K562 (cell line): ENCODE data around the gene PRKAA1. TPM values are rescaled to one million over a fixed set of nuclear protein-coding genes. Genes with fewer than 3 reads are reported as not detected.

Experiments
- CBX8 ChIP-seq: fragments of 200-600 bp; sonication (generic); IDR thresholded peaks from 2 replicates; pipeline ENCODE4 v1.6.1; 2012; ENCODE audit warnings: borderline replicate concordance, mixed run types, low read depth, mild to moderate bottlenecking, moderate library complexity, mixed read lengths, low read length, control low read depth, inconsistent platforms; ENCODE audit not compliant: poor library complexity, severe bottlenecking; ENCODE audit errors: extremely low read depth
- EWSR1 ChIP-seq: fragments of 450-650 bp; IDR thresholded peaks from 2 replicates; pipeline ENCODE4 v1.6.1; 2018; ENCODE audit warnings: borderline replicate concordance, mild to moderate bottlenecking, low read depth, moderate library complexity; ENCODE audit not compliant: partially characterized antibody
- HLTF ChIP-seq: fragments of 450-650 bp; IDR thresholded peaks from 2 replicates; pipeline ENCODE4 v1.6.1; 2016
- MYC ChIP-seq, 2 experiments: fragments of 250-450 bp in 1 of 2; sonication (Bioruptor Pico) in 1 of 2; IDR thresholded peaks; 2 replicates each; pipeline versions ENCODE4 v1.5.1 to v1.6.1; 2012 to 2021; ENCODE audit warnings: low read depth in 2 of 2, borderline replicate concordance in 1 of 2, improper control_type of control experiment in 1 of 2, low read length in 1 of 2, mild to moderate bottlenecking in 1 of 2, moderate library complexity in 1 of 2
- MYNN ChIP-seq, 2 experiments: sonication (generic); formaldehyde crosslinking in 1 of 2; IDR thresholded peaks; 2 replicates each; pipeline versions ENCODE4 v1.5.0 to v1.6.1; 2016 to 2020; ENCODE audit warnings: antibody characterized with exemption in 1 of 2, missing genetic modification reagents in 1 of 2
- POLR2A ChIP-seq: fragments of 450-650 bp; conservative IDR thresholded peaks from 2 replicates; pipeline ENCODE4 v1.6.1; 2016
- POLR2B ChIP-seq: fragments of 450-650 bp; IDR thresholded peaks from 2 replicates; pipeline ENCODE4 v1.6.1; 2018; ENCODE audit warnings: low read depth; ENCODE audit not compliant: partially characterized antibody
- POLR2H ChIP-seq: IDR thresholded peaks from 2 replicates; pipeline ENCODE4 v1.6.1; 2016; ENCODE audit warnings: missing genetic modification characterization, low read depth, mild to moderate bottlenecking, control low read depth, missing compliant biosample characterization, moderate library complexity
- RBM25 ChIP-seq: fragments of 200-400 bp; formaldehyde crosslinking; IDR thresholded peaks from 2 replicates; pipeline ENCODE4 v1.6.1; 2018; ENCODE audit warnings: low read length, low read depth, moderate library complexity; ENCODE audit not compliant: severe bottlenecking
- SMAD3 ChIP-seq: fragments of 450-650 bp; formaldehyde crosslinking; conservative IDR thresholded peaks from 2 replicates; pipeline ENCODE4 v1.4.0; 2020; ENCODE audit warnings: mild to moderate bottlenecking
- SUPT5H ChIP-seq: fragments of 450-650 bp; IDR thresholded peaks from 2 replicates; pipeline ENCODE4 v1.6.1; 2016
- TEAD1 ChIP-seq, 2 experiments: fragments of 450-650 bp in 1 of 2; sonication (generic) in 1 of 2; formaldehyde crosslinking; IDR thresholded peaks; 2 replicates each; pipeline versions ENCODE4 v1.4.0 to v1.8.0; 2020 to 2022; ENCODE audit warnings: mild to moderate bottlenecking in 2 of 2, missing genetic modification reagents in 1 of 2
- ZBTB1 ChIP-seq: sonication (generic); formaldehyde crosslinking; IDR thresholded peaks from 2 replicates; pipeline ENCODE4 v1.8.1; 2023; ENCODE audit warnings: missing genetic modification reagents, low read depth, mild to moderate bottlenecking, borderline replicate concordance
- ZBTB8A ChIP-seq: fragments of 450-650 bp; IDR thresholded peaks from 2 replicates; pipeline ENCODE4 v1.6.1; 2018; ENCODE audit warnings: mild to moderate bottlenecking, moderate library complexity; ENCODE audit not compliant: partially characterized antibody
- ZFPM2 ChIP-seq: fragments of 250-450 bp; sonication (Bioruptor Pico); IDR thresholded peaks from 2 replicates; pipeline ENCODE4 v1.5.1; 2022; ENCODE audit warnings: mild to moderate bottlenecking
- ZNF232 ChIP-seq: sonication (generic); formaldehyde crosslinking; IDR thresholded peaks from 2 replicates; pipeline ENCODE4 v1.8.0; 2022; ENCODE audit warnings: mild to moderate bottlenecking, missing genetic modification reagents
- ZNF699 ChIP-seq: fragments of 250-450 bp; sonication (Bioruptor Pico); IDR thresholded peaks from 2 replicates; pipeline ENCODE4 v1.8.0; 2021; ENCODE audit warnings: mild to moderate bottlenecking, moderate library complexity; ENCODE audit not compliant: insufficient replicate concordance
- polyA plus RNA-seq, 8 experiments: library from polyadenylated mRNA; depleted of rRNA in 4 of 8; stranded (reverse) in 5 of 8; unstranded in 3 of 8; fragments of >200 nt; fragmentation: Nextera tagmentation in 2 of 8; fragmentation: Illumina TruSeq in 1 of 8; extraction: Ambion mirVana in 2 of 8; extraction: Trizol in 1 of 8; gene quantifications; 2 replicates each; pipeline versions ENCODE4 v1.2.1 to v1.2.3, GENCODE V29; 2011 to 2014; ENCODE audit warnings: inconsistent platforms in 1 of 8, missing spikeins in 1 of 8
- total RNA-seq, 7 experiments: library from RNA; depleted of rRNA in 6 of 7; stranded (reverse); fragments of >200 nt in 6 of 7; fragmentation: Illumina TruSeq in 2 of 7; extraction: Trizol in 2 of 7; gene quantifications; 2 replicates each; pipeline versions ENCODE4 v1.2.1 to v1.2.3, GENCODE V29; 2011 to 2021; ENCODE audit warnings: low replicate concordance in 1 of 7
- TF ChIP-seq, protein P1 (sequence below): fragments of 250-450 bp; sonication (Bioruptor Pico); IDR thresholded peaks from 2 replicates; pipeline ENCODE4 v1.5.1; 2021; ENCODE audit warnings: mild to moderate bottlenecking
- TF ChIP-seq, protein P2 (sequence below): sonication (generic); formaldehyde crosslinking; IDR thresholded peaks from 2 replicates; pipeline ENCODE4 v1.8.0; 2022; ENCODE audit warnings: missing genetic modification reagents, mild to moderate bottlenecking, moderate library complexity, borderline replicate concordance
- TF ChIP-seq, protein P3 (sequence below): fragments of 450-650 bp; IDR thresholded peaks from 2 replicates; pipeline ENCODE4 v1.6.1; 2014; ENCODE audit warnings: low read depth, mild to moderate bottlenecking, moderate library complexity, borderline replicate concordance
- TF ChIP-seq, protein P4 (sequence below): fragments of 450-650 bp; IDR thresholded peaks from 2 replicates; pipeline ENCODE4 v1.6.1; 2016; ENCODE audit warnings: low read depth, mild to moderate bottlenecking, moderate library complexity

The PRKAA1 gene
- total and polyA plus RNA-seq, 9 of the 15 experiments (the other 6 are each of a cell fraction or from before 2014, with no cell fraction given), result 24.5 to 84.0 (median 51.4) TPM

DNA sequence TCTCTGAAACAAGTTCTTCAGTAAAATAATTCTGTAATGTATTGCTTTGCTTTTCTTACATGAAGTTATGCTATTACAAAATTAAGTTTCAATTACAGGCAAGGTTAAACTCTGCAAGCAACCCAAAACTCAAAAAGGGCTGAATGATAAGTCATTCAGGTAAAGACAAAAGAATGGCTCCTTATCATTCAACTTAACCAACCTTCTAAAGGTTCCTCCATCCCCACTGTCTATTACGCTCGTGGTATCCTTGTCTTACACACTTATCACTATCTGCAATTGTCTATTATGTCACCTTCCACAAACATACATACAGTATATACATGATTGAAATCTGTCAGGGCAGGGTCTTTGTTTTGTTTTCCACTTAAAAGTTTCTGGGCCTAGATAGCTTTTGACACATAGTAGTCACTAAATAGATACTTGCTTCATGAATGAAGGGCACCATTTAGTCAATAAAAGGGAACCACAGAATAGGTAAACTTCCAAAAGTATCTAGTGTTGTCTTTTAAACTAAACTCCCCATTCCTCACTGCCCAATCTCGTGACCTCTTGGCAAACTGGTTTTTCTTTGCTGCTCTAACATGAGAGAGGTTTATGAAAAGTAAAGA is 30.0 kb upstream of the PRKAA1 start (continued):
- TF ChIP-seq EWSR1, result peak; percentile 86
- TF ChIP-seq, protein P1, sequence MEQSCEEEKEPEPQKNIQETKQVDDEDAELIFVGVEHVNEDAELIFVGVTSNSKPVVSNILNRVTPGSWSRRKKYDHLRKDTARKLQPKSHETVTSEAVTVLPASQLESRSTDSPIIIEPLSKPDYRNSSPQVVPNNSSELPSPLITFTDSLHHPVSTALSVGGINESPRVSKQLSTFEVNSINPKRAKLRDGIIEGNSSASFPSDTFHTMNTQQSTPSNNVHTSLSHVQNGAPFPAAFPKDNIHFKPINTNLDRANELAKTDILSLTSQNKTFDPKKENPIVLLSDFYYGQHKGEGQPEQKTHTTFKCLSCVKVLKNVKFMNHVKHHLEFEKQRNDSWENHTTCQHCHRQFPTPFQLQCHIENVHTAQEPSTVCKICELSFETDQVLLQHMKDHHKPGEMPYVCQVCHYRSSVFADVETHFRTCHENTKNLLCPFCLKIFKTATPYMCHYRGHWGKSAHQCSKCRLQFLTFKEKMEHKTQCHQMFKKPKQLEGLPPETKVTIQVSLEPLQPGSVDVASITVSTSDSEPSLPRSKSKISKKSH (CRISPR knock-in tag), result no peak
- no peak for TF ChIP-seq ZNF232 (CRISPR knock-in tag)
- no peak for TF ChIP-seq HLTF
- peak; percentile 25 for TF ChIP-seq ZBTB8A
- TF ChIP-seq, protein P2, sequence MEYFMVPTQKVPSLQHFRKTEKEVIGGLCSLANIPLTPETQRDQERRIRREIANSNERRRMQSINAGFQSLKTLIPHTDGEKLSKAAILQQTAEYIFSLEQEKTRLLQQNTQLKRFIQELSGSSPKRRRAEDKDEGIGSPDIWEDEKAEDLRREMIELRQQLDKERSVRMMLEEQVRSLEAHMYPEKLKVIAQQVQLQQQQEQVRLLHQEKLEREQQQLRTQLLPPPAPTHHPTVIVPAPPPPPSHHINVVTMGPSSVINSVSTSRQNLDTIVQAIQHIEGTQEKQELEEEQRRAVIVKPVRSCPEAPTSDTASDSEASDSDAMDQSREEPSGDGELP (CRISPR knock-in tag), result no peak
- TF ChIP-seq SUPT5H, result peak; percentile 57
- TF ChIP-seq SMAD3 (CRISPR knock-in tag), result 0 out of 2 replicates have a peak, but pooled peaks have one; percentile 41
- TF ChIP-seq, protein P3, sequence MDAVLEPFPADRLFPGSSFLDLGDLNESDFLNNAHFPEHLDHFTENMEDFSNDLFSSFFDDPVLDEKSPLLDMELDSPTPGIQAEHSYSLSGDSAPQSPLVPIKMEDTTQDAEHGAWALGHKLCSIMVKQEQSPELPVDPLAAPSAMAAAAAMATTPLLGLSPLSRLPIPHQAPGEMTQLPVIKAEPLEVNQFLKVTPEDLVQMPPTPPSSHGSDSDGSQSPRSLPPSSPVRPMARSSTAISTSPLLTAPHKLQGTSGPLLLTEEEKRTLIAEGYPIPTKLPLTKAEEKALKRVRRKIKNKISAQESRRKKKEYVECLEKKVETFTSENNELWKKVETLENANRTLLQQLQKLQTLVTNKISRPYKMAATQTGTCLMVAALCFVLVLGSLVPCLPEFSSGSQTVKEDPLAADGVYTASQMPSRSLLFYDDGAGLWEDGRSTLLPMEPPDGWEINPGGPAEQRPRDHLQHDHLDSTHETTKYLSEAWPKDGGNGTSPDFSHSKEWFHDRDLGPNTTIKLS, result no peak
- no peak for TF ChIP-seq ZFPM2 (CRISPR knock-in tag)
- no peak for TF ChIP-seq ZNF699 (CRISPR knock-in tag)
- TF ChIP-seq, protein P4, sequence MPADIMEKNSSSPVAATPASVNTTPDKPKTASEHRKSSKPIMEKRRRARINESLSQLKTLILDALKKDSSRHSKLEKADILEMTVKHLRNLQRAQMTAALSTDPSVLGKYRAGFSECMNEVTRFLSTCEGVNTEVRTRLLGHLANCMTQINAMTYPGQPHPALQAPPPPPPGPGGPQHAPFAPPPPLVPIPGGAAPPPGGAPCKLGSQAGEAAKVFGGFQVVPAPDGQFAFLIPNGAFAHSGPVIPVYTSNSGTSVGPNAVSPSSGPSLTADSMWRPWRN, result no peak
- TF ChIP-seq POLR2H (tag), result peak; percentile 53; the same call in 1 of the 2 replicates
- TF ChIP-seq POLR2B, result peak; percentile 10
- TF ChIP-seq MYC (IDR thresholded peaks at IDR 0.05; ENCODE audit: low read depth, low read length), result no peak
- no peak for TF ChIP-seq MYC (CRISPR knock-in tag; IDR thresholded peaks at IDR 0.05; ENCODE audit: borderline replicate concordance, low read depth)
- peak in 1 of 2 experiments; percentile 25; a peak in 2 of 4 replicates for TF ChIP-seq TEAD1 (CRISPR knock-in tag; IDR thresholded peaks at IDR 0.05)
- TF ChIP-seq MYNN (IDR thresholded peaks at IDR 0.05), result peak; percentile 17; the same call in 1 of the 2 replicates
- no peak for TF ChIP-seq MYNN (CRISPR knock-in tag; IDR thresholded peaks at IDR 0.05)
- TF ChIP-seq ZBTB1 (CRISPR knock-in tag), result no peak
- no peak for TF ChIP-seq CBX8
- TF ChIP-seq POLR2A, result peak; percentile 40
- no peak for TF ChIP-seq RBM25
